Measurements from ENCODE around the gene CTNND2.

CTNND2 gene

DNA sequence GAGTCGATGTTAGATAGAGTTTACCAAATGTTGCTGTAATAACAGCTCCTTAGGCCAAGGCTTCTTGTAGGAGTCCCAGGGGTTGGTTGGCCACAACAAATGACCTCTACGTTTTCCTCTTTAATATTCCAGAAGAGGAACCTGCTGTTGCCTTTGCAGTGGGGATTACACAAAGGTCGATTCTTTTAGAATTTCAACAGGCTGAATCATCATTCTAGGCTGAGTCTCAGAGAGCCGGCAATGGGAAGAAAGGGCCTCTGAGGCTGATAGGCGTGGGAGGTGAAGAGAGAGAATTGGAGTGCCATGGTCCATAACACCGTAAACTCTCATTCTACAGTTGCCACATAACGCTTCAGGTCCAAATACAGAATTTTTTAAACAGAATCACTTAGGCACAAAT lies 737.3 kb downstream of the CTNND2 start:
- Mint-ChIP-seq H3K27me3 (peaks cover 6% of the 10 kb centered on the region), H3K9me3 (no peaks in the 10 kb centered on the region), H3K36me3 (ENCODE audit: low read depth) (no peaks in the 10 kb centered on the region), H3K27ac (no peak overlapping the region), H3K4me3 (no peak overlapping the region), H3K4me1 (ENCODE audit: low read depth) (no peaks in the 10 kb centered on the region)
- DNase-seq = no peak

DNA sequence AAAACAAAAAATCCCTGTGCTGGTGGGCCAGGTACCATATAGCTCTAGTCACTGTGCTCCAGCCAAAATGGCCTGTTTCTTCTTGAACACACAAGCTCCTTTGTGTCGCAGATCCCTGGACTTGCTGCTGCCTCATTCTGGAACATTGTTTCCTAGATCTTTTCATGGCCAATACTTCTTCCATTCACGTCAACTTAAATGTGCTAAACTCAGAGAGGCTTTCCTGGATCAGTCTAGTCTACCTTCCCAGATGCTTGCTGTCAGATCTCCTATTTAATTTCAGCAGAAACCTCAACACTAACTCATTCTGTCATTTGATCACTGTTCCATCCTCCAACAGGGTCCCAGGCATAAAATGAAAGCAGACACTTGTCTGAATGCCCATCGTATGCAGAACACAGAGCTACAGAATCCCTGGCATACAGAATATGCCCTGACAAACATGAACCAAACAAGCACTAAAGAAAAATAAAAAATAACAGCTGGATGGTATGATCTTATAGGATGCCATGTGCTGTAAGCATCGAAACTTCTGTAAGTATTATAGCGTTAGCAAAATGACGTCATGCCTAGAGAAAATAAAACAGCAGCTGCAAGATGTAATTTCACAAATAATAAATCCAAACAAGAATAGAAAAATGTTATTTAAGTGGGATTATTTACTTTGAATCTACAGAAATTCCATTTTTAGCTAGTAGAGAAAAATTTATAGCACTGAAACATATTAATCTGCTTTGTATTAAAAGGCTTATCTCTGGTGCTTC lies 739.5 kb downstream of the CTNND2 start:
- no peak for DNase-seq
- Mint-ChIP-seq H3K27me3 (no peaks in the 10 kb centered on the region), H3K36me3 (ENCODE audit: low read depth) (no peaks in the 10 kb centered on the region), H3K4me1 (ENCODE audit: low read depth) (no peaks in the 10 kb centered on the region), H3K27ac (no peak overlapping the region), H3K9me3 (no peaks in the 10 kb centered on the region), H3K4me3 (no peak overlapping the region)

DNA sequence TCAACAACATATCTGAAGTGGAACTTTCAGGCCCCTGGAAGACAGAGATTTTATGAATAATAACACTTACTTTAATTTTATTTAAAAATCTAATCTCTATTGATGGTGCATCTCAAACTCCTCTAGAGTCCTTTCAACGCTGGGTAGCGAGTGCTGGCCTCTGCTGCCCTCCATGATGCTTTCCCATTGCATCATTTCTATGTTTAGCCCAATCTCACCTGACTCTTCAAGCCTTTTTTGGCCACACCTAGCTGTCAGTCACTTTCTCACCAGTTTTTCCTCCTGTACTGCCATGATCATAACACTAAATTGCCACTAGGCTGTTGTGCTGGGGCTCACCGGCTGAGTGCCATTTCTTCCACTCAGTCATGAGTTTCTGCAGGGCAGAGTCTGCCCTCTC lies 747.1 kb downstream of the CTNND2 start:
- no peak overlapping the region for H3K4me3 Mint-ChIP-seq
- H3K27me3 Mint-ChIP-seq = peaks cover 2% of the 10 kb centered on the region
- no peaks in the 10 kb centered on the region for H3K4me1 Mint-ChIP-seq (ENCODE audit: low read depth)

DNA sequence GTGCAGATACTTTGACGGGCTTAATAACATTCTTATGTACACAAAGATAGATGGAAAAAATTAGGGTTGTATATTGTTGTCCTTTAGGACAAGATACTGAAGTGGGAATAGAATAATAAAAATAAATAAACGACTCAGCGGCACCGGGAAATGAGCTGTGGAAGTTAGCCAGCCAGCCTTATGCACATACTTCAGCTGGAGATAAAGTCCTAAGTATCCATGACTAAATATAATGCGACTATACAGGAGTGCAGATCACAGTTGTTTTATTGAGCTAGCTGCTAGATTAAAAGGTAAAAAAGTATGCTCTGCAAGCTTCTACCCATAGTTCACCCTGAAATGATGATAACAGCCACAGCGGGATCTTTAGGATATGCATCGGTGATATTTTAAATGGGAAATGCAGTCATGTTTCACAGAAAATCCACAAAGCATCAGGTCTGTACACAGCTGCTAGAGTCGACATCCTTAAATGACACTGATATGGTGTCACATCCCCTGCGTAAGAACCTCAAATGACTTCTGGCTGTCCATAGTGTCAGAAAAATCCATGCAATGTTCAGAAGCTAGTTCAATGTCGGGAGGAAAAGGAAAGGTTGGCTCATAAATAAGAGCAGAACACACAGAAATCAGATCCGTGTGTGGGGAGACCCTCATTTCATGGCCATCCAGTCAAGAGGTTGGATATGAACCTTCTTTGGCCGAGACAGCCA lies 750.4 kb downstream of the CTNND2 start:
- no peaks in the 10 kb centered on the region for H3K36me3 Mint-ChIP-seq (ENCODE audit: low read depth)
- no peaks in the 10 kb centered on the region for H3K4me1 Mint-ChIP-seq (ENCODE audit: low read depth)
- DNase-seq = no peak
- no peaks in the 10 kb centered on the region for H3K27me3 Mint-ChIP-seq
- H3K27ac Mint-ChIP-seq = no peak overlapping the region
- no peaks in the 10 kb centered on the region for H3K9me3 Mint-ChIP-seq
- no peak overlapping the region for H3K4me3 Mint-ChIP-seq

More for the DNA sequence above, 747.1 kb downstream of the CTNND2 start:
- DNase-seq = no peak
- no peaks in the 10 kb centered on the region for H3K36me3 Mint-ChIP-seq (ENCODE audit: low read depth)
- no peak overlapping the region for H3K27ac Mint-ChIP-seq
- no peaks in the 10 kb centered on the region for H3K9me3 Mint-ChIP-seq

DNA sequence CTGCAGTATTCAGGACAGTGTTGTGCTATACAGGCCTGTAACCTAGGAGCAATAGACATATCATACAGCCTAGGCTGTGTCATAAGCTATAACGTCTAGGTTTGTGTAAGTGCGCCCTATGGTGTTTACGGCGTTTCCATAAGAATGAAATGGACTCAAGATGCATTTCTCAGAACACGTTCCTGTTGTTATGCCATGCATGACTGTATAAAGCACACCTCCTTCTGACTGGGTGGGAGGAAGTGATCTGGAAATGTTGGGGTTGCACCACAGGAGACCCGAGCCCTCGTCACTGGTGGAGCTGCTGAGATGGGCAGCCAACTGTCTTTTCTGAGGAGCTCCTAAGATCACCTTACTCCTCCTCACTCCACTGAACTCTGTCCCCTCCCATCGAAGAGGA lies 751.9 kb downstream of the CTNND2 start:
- H3K27me3 Mint-ChIP-seq = no peaks in the 10 kb centered on the region
- H3K4me3 Mint-ChIP-seq = no peak overlapping the region
- no peaks in the 10 kb centered on the region for H3K4me1 Mint-ChIP-seq (ENCODE audit: low read depth)
- no peaks in the 10 kb centered on the region for H3K36me3 Mint-ChIP-seq (ENCODE audit: low read depth)
- no peaks in the 10 kb centered on the region for H3K9me3 Mint-ChIP-seq
- no peak for DNase-seq
- H3K27ac Mint-ChIP-seq = no peak overlapping the region

DNA sequence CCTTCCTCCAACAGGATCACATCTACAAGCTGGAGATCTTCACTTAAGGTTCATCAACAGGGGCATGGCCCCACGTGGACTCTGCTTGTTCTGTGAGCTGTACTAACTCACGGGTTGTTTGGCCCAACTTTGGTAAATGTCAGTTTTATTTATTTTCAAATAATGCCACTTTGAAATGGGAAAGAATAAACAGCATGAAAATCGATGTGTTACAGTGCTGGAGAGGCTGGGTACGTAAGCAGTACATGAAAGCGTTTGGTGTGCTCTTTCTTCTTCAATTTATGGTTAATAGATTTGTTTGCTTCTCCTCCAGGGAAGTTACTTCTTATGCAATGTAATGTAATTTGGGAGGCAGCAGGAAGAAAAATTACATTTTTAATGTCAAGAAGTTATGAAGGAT lies 753.3 kb downstream of the CTNND2 start:
- H3K4me1 Mint-ChIP-seq (ENCODE audit: low read depth) = no peaks in the 10 kb centered on the region
- H3K36me3 Mint-ChIP-seq (ENCODE audit: low read depth) = no peaks in the 10 kb centered on the region
- H3K9me3 Mint-ChIP-seq = no peaks in the 10 kb centered on the region
- DNase-seq = no peak
- H3K4me3 Mint-ChIP-seq = no peak overlapping the region
- H3K27me3 Mint-ChIP-seq = no peaks in the 10 kb centered on the region
- H3K27ac Mint-ChIP-seq = no peak overlapping the region

DNA sequence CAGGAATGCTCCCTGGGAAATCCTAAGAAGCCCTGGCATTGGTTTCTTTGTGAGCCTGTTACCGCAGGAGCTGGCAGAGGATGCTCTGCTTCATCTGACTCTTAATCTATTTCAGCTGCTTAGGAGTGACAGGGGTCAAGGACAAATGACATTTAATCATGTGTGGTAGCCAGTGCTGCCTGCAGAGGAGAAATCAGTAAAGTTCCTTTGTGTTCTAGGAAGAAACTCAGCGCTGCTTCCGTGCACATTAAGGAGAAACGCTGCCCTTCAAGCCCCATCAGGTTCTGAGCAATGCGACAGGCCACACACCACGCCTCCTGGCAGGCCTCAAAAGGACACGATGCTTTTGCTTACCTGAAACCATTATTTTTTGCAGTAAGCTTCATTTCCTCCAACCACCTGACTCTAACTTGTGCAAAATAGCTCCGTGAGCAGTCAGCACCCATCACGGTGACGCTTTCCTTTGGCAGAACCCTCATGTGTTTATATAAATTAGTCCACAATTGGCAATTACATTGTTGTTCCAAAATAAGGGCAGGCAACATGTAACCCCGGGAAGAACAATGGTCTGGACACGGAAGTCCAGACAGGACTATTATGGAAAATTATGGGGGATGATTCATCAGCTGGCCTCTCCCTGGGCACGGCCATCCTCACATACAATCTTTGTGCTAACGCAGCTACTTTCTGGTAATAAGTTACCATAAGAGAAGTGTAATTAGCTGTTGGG lies 755.3 kb downstream of the CTNND2 start:
- no peak overlapping the region for H3K4me3 Mint-ChIP-seq
- no peak for DNase-seq
- peaks cover 4% of the 10 kb centered on the region for H3K27me3 Mint-ChIP-seq
- no peak overlapping the region for H3K27ac Mint-ChIP-seq
- peaks cover 1% of the 10 kb centered on the region for H3K4me1 Mint-ChIP-seq (ENCODE audit: low read depth)
- H3K36me3 Mint-ChIP-seq (ENCODE audit: low read depth) = no peaks in the 10 kb centered on the region
- no peaks in the 10 kb centered on the region for H3K9me3 Mint-ChIP-seq

DNA sequence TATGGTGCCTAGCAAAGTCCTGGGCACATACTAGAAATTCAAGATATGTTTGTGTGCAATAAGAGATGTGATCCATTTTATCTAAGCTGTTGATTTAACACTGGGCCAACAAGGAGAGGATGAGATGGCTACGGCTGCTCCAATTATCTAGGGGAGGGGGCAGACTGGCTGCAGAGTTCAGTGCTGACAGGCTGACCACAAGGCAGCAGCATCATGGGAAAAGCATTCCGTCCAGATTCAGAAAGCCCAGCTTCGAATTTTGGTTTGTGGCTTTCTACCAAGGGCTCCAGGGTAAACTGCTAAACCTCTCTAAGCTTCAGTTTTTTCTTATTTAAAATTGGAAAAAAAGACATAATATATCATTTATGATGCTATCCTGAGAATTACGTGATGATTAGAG lies 758.1 kb downstream of the CTNND2 start:
- peaks cover 4% of the 10 kb centered on the region for H3K27me3 Mint-ChIP-seq
- no peak overlapping the region for H3K4me3 Mint-ChIP-seq
- H3K4me1 Mint-ChIP-seq (ENCODE audit: low read depth) = peaks cover 3% of the 10 kb centered on the region
- H3K27ac Mint-ChIP-seq = no peak overlapping the region
- H3K36me3 Mint-ChIP-seq (ENCODE audit: low read depth) = no peaks in the 10 kb centered on the region
- DNase-seq = no peak
- no peaks in the 10 kb centered on the region for H3K9me3 Mint-ChIP-seq

DNA sequence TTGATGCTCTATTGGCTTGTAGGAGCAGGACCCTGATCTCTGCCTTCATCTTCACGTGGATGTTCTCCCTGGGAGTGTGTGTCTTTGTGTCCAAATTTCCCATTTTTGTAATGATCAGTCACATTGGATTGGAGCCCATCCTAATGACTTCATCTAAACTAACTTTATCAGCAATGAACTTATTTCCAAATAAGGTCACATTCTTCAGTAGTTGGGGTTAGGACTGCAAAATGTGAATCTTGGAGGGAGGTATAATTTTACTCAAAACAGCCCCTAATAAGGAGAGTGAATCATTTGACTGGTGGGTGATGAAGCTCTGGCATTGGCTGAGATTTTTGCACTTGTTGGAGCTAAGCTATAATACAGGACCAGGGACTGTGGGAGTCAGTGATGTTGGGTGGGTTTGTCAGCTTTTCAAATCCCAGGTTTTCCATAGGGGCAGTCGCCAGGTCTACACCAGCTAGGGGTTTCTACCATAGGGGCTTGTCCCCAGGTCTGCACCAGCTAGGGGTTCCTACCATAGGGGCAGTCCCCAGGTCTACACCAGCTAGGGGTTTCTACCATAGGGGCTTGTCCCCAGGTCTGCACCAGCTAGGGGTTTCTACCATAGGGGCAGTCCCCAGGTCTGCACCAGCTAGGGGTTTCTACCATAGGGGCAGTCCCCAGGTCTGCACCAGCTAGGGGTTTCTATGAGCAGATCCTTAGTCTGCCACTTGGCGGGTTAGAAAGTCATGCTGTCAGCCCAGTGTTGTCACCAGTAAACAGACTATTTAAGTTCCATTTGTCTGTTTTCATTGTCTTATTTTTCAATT lies 760.6 kb downstream of the CTNND2 start:
- H3K4me3 Mint-ChIP-seq = no peak overlapping the region
- no peak for DNase-seq
- H3K4me1 Mint-ChIP-seq (ENCODE audit: low read depth) = peaks cover 3% of the 10 kb centered on the region
- peaks cover 11% of the 10 kb centered on the region for H3K27me3 Mint-ChIP-seq
- H3K36me3 Mint-ChIP-seq (ENCODE audit: low read depth) = no peaks in the 10 kb centered on the region
- no peaks in the 10 kb centered on the region for H3K9me3 Mint-ChIP-seq
- no peak overlapping the region for H3K27ac Mint-ChIP-seq

DNA sequence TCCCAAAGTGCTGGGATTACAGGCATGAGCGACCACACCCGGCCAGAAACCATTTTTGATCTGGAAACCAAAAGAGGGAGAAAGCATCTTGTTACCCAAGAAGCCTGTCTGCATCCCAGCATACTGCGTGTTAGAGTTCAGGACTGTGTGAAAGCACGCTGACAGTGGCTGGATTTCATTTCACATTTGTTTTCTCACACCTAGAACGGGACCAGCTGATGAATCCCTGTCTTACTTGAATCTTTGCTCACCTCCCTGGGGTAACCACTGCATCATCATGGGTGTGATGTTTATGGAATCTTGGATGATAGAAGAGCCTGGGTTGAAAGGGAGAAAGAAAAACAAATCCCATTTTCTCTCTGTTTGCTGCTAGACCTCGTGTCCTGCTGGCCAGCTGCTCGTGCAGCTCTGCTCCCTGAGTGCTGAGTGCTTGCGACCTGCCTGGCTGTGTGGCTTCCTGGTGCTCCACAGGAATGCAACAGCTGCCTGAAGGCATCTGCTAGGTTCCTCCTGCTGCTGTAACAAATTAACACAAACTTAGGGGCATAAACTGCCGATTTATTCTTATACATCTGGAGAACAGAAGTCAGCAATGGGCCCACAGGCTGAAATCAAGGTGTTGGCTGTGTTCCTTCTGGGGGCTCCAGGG lies 764.9 kb downstream of the CTNND2 start:
- Mint-ChIP-seq H3K4me3 (no peak overlapping the region), H3K9me3 (no peaks in the 10 kb centered on the region), H3K27ac (no peak overlapping the region), H3K36me3 (ENCODE audit: low read depth) (no peaks in the 10 kb centered on the region), H3K4me1 (ENCODE audit: low read depth) (peaks cover 3% of the 10 kb centered on the region), H3K27me3 (peaks cover 7% of the 10 kb centered on the region)
- no peak for DNase-seq

DNA sequence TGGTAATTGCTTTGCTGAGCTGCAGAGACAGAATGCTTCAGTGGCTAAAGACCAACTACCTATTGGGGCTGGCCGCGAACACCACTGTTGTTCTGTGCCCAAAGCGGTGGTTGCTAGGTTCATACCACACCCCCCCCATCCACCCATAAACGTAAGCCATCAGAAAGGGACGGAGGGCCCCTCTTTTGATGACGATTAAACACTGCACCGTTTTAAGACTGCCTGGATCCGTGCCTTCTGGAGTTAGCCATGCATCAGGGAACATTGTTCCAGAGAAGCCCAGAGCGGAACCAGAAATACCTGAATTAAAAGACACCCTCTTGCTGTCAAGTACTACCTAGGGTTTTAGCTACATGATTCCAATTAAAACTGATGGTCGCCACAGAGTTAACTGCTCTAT lies 774.1 kb downstream of the CTNND2 start:
- H3K4me3 Mint-ChIP-seq = no peak overlapping the region
- DNase-seq = no peak
- no peaks in the 10 kb centered on the region for H3K4me1 Mint-ChIP-seq (ENCODE audit: low read depth)
- H3K9me3 Mint-ChIP-seq = no peaks in the 10 kb centered on the region
- no peaks in the 10 kb centered on the region for H3K36me3 Mint-ChIP-seq (ENCODE audit: low read depth)
- no peaks in the 10 kb centered on the region for H3K27me3 Mint-ChIP-seq
- no peak overlapping the region for H3K27ac Mint-ChIP-seq

DNA sequence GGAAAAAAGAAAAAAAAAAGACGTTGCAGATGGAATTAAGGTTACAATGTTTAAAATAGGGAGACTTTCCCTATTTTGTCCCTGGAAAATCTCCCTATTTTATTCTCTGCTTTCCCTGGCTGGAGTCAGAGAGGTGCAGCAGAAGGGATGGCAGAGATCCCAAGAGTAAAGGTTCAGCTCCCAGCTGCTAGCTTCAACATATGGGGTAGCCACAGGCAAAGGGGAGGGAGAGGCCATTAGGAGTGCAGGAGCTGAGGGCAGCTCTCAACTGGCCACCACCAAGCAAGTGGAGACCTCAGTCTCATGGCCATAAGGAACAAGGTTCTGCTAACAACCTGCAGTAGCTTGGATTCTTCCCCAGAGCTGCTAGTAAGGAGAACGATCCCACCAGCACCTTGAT lies 776.2 kb downstream of the CTNND2 start:
- no peak for DNase-seq
- Mint-ChIP-seq H3K36me3 (ENCODE audit: low read depth) (no peaks in the 10 kb centered on the region), H3K27me3 (peaks cover 3% of the 10 kb centered on the region), H3K4me3 (no peak overlapping the region), H3K9me3 (no peaks in the 10 kb centered on the region), H3K4me1 (ENCODE audit: low read depth) (no peaks in the 10 kb centered on the region), H3K27ac (no peak overlapping the region)

DNA sequence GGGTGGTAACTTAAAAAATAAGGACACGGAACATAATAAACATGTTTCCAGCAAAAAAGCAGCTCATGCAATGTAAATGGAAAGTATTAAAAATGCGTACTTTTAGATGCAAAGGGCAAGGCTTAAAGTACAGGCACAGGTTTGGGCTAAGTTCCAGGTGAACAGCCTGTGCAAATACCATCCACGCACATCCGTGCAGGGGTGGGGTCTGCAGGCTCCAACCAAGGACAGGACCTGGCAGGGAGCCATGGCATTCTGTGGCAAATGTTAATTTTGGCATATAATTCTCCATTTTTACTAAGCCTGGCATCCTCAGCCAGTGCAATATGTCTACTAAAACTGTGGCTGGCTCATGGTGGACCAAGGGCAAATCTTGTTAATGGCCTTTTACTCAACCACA lies 777.4 kb downstream of the CTNND2 start:
- no peaks in the 10 kb centered on the region for H3K4me1 Mint-ChIP-seq (ENCODE audit: low read depth)
- no peak overlapping the region for H3K27ac Mint-ChIP-seq
- DNase-seq = no peak
- H3K36me3 Mint-ChIP-seq (ENCODE audit: low read depth) = no peaks in the 10 kb centered on the region
- no peak overlapping the region for H3K4me3 Mint-ChIP-seq
- no peaks in the 10 kb centered on the region for H3K9me3 Mint-ChIP-seq
- peaks cover 3% of the 10 kb centered on the region for H3K27me3 Mint-ChIP-seq

DNA sequence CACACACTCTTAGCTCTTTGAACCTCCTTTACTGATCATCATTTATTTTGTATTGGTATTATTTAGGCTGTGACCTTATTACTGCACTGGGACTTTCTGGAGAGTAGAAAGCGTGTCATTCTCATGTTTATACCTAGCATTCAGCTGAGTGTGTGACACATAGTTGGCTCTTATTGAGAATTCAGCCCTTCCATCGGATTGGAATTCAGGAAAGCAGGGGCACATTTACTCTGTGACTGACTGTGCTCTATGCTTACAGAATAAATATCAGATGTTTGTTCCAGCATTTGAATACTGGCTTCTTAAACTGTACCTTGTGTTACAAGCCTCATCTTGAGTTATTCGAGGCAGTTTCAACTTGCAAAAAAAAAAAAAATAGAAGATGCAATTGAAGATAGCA lies 782.4 kb downstream of the CTNND2 start:
- Mint-ChIP-seq H3K36me3 (ENCODE audit: low read depth) (no peaks in the 10 kb centered on the region), H3K9me3 (no peaks in the 10 kb centered on the region), H3K4me3 (no peak overlapping the region), H3K27me3 (peaks cover 3% of the 10 kb centered on the region), H3K4me1 (ENCODE audit: low read depth) (no peaks in the 10 kb centered on the region), H3K27ac (no peak overlapping the region)
- no peak for DNase-seq
